ENCODE results near the gene FLYWCH1.

The FLYWCH1 gene

DNA sequence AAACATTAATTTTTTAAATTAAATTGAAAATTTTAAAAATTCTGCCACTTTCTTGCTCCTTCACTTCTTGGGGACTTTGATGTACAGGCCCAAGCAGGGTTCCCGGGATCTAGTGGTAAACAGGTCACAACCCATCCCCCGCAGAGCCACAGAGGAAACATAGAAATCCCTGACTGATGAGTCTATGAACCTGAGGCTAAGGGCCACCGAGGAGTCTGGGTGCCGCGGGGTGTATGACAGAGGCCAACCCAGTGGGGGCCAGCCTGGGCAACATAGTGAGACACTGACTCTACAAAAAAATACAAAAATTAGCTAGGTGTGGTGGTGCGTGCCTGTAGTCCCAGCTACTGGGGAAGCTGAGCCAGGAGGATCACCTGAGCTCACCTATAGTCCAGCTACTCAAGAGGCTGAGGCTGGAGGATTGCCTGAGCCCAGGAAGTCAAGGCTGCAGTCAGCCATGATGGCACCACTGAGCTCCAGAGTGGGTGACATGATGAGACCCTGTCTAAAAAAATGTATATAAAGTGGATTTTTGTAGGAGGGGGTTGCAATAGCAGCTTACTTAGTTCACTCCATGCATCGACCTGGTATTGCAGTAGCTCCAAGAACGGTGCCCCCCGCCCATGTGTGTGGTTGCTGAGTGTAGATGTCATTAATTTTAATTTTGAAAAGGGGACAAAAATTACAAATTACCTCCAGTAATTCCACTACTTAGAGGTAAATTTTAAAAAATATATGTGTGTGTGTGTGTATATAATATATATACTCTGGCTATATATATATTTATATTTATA, 9.2 kb upstream of the FLYWCH1 start (continued):
- TF ChIP-seq, protein P1, sequence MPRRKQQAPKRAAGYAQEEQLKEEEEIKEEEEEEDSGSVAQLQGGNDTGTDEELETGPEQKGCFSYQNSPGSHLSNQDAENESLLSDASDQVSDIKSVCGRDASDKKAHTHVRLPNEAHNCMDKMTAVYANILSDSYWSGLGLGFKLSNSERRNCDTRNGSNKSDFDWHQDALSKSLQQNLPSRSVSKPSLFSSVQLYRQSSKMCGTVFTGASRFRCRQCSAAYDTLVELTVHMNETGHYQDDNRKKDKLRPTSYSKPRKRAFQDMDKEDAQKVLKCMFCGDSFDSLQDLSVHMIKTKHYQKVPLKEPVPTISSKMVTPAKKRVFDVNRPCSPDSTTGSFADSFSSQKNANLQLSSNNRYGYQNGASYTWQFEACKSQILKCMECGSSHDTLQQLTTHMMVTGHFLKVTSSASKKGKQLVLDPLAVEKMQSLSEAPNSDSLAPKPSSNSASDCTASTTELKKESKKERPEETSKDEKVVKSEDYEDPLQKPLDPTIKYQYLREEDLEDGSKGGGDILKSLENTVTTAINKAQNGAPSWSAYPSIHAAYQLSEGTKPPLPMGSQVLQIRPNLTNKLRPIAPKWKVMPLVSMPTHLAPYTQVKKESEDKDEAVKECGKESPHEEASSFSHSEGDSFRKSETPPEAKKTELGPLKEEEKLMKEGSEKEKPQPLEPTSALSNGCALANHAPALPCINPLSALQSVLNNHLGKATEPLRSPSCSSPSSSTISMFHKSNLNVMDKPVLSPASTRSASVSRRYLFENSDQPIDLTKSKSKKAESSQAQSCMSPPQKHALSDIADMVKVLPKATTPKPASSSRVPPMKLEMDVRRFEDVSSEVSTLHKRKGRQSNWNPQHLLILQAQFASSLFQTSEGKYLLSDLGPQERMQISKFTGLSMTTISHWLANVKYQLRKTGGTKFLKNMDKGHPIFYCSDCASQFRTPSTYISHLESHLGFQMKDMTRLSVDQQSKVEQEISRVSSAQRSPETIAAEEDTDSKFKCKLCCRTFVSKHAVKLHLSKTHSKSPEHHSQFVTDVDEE (CRISPR knock-in tag; IDR thresholded peaks at IDR 0.05), result no peak
- TF ChIP-seq, protein P2, sequence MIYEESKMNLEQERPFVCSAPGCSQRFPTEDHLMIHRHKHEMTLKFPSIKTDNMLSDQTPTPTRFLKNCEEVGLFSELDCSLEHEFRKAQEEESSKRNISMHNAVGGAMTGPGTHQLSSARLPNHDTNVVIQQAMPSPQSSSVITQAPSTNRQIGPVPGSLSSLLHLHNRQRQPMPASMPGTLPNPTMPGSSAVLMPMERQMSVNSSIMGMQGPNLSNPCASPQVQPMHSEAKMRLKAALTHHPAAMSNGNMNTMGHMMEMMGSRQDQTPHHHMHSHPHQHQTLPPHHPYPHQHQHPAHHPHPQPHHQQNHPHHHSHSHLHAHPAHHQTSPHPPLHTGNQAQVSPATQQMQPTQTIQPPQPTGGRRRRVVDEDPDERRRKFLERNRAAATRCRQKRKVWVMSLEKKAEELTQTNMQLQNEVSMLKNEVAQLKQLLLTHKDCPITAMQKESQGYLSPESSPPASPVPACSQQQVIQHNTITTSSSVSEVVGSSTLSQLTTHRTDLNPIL (CRISPR knock-in tag; IDR thresholded peaks at IDR 0.05; ENCODE audit: low read depth), result no peak

DNA sequence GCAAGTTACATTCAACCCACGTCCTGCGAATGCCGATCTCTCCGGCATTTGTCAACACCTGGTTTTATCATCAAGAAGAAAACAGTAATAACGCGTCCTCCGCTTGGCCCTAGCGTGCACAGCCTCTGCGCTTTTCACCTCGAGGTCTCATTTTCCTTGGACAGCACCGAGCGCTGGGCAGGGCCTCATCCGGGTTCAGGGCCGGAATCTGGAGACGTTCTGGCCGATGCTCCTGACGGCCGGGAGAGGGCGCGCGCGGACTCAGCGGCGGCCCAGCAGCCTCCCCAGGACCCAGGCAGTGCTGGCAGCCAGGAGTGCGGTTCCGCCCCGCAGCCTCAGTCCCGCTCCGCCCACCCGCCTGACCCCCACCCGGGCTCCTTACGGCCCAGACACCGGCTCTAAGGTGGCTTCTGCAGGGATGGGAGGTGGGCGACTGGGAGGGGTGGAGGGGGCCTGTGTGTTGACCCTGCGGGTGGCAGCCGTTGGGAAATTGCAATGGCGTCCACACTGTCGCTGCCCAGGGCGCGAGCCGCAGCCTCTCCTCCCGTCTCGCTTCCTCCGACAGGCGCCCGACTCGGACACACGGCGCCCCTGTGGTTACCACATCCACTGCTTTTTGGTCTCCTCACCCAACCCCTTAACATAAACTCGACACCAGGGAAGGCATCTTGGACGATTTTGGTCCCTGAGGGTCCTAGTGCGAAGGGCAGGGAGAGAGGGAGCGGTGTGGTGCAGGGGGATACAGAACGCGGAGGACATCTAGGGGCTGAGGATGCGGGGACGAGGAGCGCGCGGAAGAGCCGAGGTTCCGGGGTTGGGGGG, 7.4 kb upstream of the FLYWCH1 start:
- TF ChIP-seq ESRRG (CRISPR knock-in tag; IDR thresholded peaks at IDR 0.05) (no peak), ZFP3 (CRISPR knock-in tag; IDR thresholded peaks at IDR 0.05) (peak; percentile 84)
- ATAC-seq, result peak; percentile 73

DNA sequence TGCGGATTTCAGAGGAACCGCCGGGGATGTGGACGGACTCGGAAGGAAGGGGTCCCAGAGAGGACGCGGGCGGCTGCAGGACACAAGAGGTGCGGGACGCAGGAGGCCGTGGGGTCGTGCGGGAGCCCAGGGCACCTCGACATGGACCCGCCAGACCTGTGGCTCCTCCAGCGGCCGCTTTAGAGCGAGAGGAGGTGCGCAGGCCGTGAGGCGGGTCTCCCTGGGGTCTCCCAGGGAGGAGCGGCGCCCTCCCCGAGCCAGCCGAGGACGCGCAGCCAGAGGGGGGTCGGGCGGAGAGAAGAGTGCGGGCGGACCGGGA, 6.8 kb upstream of the FLYWCH1 start:
- ATAC-seq, result peak; percentile 13
- TF ChIP-seq, protein P3, sequence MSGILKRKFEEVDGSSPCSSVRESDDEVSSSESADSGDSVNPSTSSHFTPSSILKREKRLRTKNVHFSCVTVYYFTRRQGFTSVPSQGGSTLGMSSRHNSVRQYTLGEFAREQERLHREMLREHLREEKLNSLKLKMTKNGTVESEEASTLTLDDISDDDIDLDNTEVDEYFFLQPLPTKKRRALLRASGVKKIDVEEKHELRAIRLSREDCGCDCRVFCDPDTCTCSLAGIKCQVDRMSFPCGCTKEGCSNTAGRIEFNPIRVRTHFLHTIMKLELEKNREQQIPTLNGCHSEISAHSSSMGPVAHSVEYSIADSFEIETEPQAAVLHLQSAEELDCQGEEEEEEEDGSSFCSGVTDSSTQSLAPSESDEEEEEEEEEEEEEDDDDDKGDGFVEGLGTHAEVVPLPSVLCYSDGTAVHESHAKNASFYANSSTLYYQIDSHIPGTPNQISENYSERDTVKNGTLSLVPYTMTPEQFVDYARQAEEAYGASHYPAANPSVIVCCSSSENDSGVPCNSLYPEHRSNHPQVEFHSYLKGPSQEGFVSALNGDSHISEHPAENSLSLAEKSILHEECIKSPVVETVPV (CRISPR knock-in tag; IDR thresholded peaks at IDR 0.05), result no peak
- TF ChIP-seq, protein P4, sequence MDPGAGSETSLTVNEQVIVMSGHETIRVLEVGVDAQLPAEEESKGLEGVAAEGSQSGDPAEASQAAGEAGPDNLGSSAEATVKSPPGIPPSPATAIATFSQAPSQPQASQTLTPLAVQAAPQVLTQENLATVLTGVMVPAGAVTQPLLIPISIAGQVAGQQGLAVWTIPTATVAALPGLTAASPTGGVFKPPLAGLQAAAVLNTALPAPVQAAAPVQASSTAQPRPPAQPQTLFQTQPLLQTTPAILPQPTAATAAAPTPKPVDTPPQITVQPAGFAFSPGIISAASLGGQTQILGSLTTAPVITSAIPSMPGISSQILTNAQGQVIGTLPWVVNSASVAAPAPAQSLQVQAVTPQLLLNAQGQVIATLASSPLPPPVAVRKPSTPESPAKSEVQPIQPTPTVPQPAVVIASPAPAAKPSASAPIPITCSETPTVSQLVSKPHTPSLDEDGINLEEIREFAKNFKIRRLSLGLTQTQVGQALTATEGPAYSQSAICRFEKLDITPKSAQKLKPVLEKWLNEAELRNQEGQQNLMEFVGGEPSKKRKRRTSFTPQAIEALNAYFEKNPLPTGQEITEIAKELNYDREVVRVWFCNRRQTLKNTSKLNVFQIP (CRISPR knock-in tag; IDR thresholded peaks at IDR 0.05; ENCODE audit: borderline replicate concordance, low read depth), result no peak
- no peak for TF ChIP-seq ZFP3 (CRISPR knock-in tag; IDR thresholded peaks at IDR 0.05)
- TF ChIP-seq TCF4 (CRISPR knock-in tag; IDR thresholded peaks at IDR 0.05; ENCODE audit: borderline replicate concordance), result no peak
- TF ChIP-seq ZNF8 (CRISPR knock-in tag; IDR thresholded peaks at IDR 0.05), result no peak
- TF ChIP-seq ZC3H10 (CRISPR knock-in tag; IDR thresholded peaks at IDR 0.05), result no peak
- no peak for TF ChIP-seq TOX (CRISPR knock-in tag; IDR thresholded peaks at IDR 0.05; ENCODE audit: borderline replicate concordance)
- no peak for TF ChIP-seq ZNF565 (CRISPR knock-in tag; conservative IDR thresholded peaks at IDR 0.05; ENCODE audit: low read depth)
- no peak for TF ChIP-seq GLIS3 (CRISPR knock-in tag; IDR thresholded peaks at IDR 0.05)
- TF ChIP-seq, protein P2 (CRISPR knock-in tag; IDR thresholded peaks at IDR 0.05; ENCODE audit: low read depth), result no peak
- TF ChIP-seq ESRRG (CRISPR knock-in tag; IDR thresholded peaks at IDR 0.05), result no peak
- TF ChIP-seq CSDC2 (CRISPR knock-in tag; IDR thresholded peaks at IDR 0.05), result no peak
- no peak for TF ChIP-seq ZNF70 (CRISPR knock-in tag; IDR thresholded peaks at IDR 0.05)
- TF ChIP-seq BACH2 (CRISPR knock-in tag; IDR thresholded peaks at IDR 0.05; ENCODE audit: borderline replicate concordance), result no peak
- TF ChIP-seq ARNTL (CRISPR knock-in tag; IDR thresholded peaks at IDR 0.05; ENCODE audit: borderline replicate concordance, low read depth), result no peak
- no peak for TF ChIP-seq ZFP30 (CRISPR knock-in tag; IDR thresholded peaks at IDR 0.05)
- TF ChIP-seq RARB (CRISPR knock-in tag; IDR thresholded peaks at IDR 0.05), result no peak
- TF ChIP-seq, protein P5, sequence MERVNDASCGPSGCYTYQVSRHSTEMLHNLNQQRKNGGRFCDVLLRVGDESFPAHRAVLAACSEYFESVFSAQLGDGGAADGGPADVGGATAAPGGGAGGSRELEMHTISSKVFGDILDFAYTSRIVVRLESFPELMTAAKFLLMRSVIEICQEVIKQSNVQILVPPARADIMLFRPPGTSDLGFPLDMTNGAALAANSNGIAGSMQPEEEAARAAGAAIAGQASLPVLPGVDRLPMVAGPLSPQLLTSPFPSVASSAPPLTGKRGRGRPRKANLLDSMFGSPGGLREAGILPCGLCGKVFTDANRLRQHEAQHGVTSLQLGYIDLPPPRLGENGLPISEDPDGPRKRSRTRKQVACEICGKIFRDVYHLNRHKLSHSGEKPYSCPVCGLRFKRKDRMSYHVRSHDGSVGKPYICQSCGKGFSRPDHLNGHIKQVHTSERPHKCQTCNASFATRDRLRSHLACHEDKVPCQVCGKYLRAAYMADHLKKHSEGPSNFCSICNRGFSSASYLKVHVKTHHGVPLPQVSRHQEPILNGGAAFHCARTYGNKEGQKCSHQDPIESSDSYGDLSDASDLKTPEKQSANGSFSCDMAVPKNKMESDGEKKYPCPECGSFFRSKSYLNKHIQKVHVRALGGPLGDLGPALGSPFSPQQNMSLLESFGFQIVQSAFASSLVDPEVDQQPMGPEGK (CRISPR knock-in tag; IDR thresholded peaks at IDR 0.05; ENCODE audit: borderline replicate concordance), result no peak
